Globus pallidus (tissue), 1 donor: ENCODE results near the gene CNOT11.
A peak's percentile ranks its signal among the peaks of the same experiment; 100 is the strongest.

Experiments used
- DNase-seq: peaks from one replicate; pipeline ENCODE4 v3.0.0-alpha.2; 2015; ENCODE audit warnings: low spot score

The CNOT11 gene

GRCh38 chr2:101278925-101279324 lies 26.2 kb downstream of the CNOT11 start:
- no peak for DNase-seq

- DNase-seq, result no peak
Measured at GRCh38 chr2:101281482-101281881, 28.8 kb downstream of the CNOT11 start.

GRCh38 chr2:101282980-101283379 lies 30.3 kb downstream of the CNOT11 start:
- DNase-seq, result no peak

GRCh38 chr2:101286684-101287083 lies 34.0 kb downstream of the CNOT11 start:
- DNase-seq, result no peak

- DNase-seq, result no peak
Measured at GRCh38 chr2:101287303-101287702, 34.6 kb downstream of the CNOT11 start.

GRCh38 chr2:101290711-101291110 lies 38.0 kb downstream of the CNOT11 start:
- no peak for DNase-seq

GRCh38 chr2:101291973-101292372 lies 39.3 kb downstream of the CNOT11 start:
- no peak for DNase-seq

GRCh38 chr2:101293544-101293943 lies 40.9 kb downstream of the CNOT11 start:
- DNase-seq, result no peak

GRCh38 chr2:101294861-101295260 lies 42.2 kb downstream of the CNOT11 start:
- no peak for DNase-seq

- no peak for DNase-seq
Measured at GRCh38 chr2:101295895-101296294, 43.2 kb downstream of the CNOT11 start.

GRCh38 chr2:101296371-101296770 lies 43.7 kb downstream of the CNOT11 start:
- DNase-seq, result no peak

GRCh38 chr2:101297383-101297782 lies 44.7 kb downstream of the CNOT11 start:
- no peak for DNase-seq

- DNase-seq, result no peak
Measured at GRCh38 chr2:101299604-101300003, 46.9 kb downstream of the CNOT11 start.

GRCh38 chr2:101300164-101300563 lies 47.5 kb downstream of the CNOT11 start:
- no peak for DNase-seq

- no peak for DNase-seq
Measured at GRCh38 chr2:101300836-101301235, 48.1 kb downstream of the CNOT11 start.

- DNase-seq, result no peak
Measured at GRCh38 chr2:101302016-101302415, 49.3 kb downstream of the CNOT11 start.

- DNase-seq, result no peak
Measured at GRCh38 chr2:101303688-101304087, 51.0 kb downstream of the CNOT11 start.

GRCh38 chr2:101305035-101305434 lies 52.3 kb downstream of the CNOT11 start:
- no peak for DNase-seq

GRCh38 chr2:101305492-101306078 lies 52.9 kb downstream of the CNOT11 start:
- no peak for DNase-seq

GRCh38 chr2:101306410-101306809 lies 53.7 kb downstream of the CNOT11 start:
- DNase-seq, result no peak

- no peak for DNase-seq
Measured at GRCh38 chr2:101307503-101307902, 54.8 kb downstream of the CNOT11 start.

- no peak for DNase-seq
Measured at GRCh38 chr2:101307950-101308431, 55.3 kb downstream of the CNOT11 start.

GRCh38 chr2:101308432-101309210 lies 55.9 kb downstream of the CNOT11 start, which contains the start of gene RNF149:
TSS of gene RNF149 (minus strand) at chr2:101308701. CDS start at chr2:101308588, 113 bp downstream.
- peak; percentile 89 for DNase-seq
